Osteoblast (primary cell): ENCODE results near the gene C6orf163. TPM values are rescaled to one million over a fixed set of nuclear protein-coding genes. Genes with fewer than 3 reads are reported as not detected.
"Not testable (repeated sequence)": the region's sequence is repeated elsewhere in the genome, so short reads cannot be mapped to it uniquely, and the experiment has no call there.

ENCODE experiments used
- DNase-seq: peaks from one replicate; pipeline ENCODE4 v3.0.0; 2011; ENCODE audit warnings: low spot score, mixed read lengths; ENCODE audit not compliant: insufficient read length; ENCODE audit errors: missing footprints
- H2AFZ ChIP-seq: 2 replicates; pipeline ENCODE4 v1.6.0; 2011; ENCODE audit warnings: mild to moderate bottlenecking, low read length
- H3K27ac ChIP-seq: 2 replicates; pipeline ENCODE4 v1.5.1; 2011; ENCODE audit warnings: mild to moderate bottlenecking, low read depth, low read length, moderate library complexity
- H3K27me3 ChIP-seq: 2 replicates; pipeline ENCODE4 v1.6.0; 2012; ENCODE audit warnings: mild to moderate bottlenecking, control low read depth, inconsistent platforms, low read length, moderate library complexity; ENCODE audit not compliant: insufficient read depth
- H3K36me3 ChIP-seq: 2 replicates; pipeline ENCODE4 v1.5.1; 2011; ENCODE audit warnings: mild to moderate bottlenecking, low read length, control low read depth, moderate library complexity; ENCODE audit not compliant: insufficient read depth
- H3K4me1 ChIP-seq: 2 replicates; pipeline ENCODE4 v1.5.1; 2011; ENCODE audit warnings: mild to moderate bottlenecking, low read length, control low read depth, moderate library complexity; ENCODE audit not compliant: insufficient read depth
- H3K4me2 ChIP-seq: 2 replicates; pipeline ENCODE4 v1.6.0; 2011; ENCODE audit warnings: mild to moderate bottlenecking, low read length; ENCODE audit not compliant: insufficient read depth
- H3K4me3 ChIP-seq: fragments of 200-600 bp; sonication (generic); 3 replicates; pipeline ENCODE4 v1.5.1; 2012; ENCODE audit warnings: mild to moderate bottlenecking, low read length, inconsistent platforms; ENCODE audit not compliant: insufficient read depth
- H3K79me2 ChIP-seq: 2 replicates; pipeline ENCODE4 v1.6.0; 2012; ENCODE audit warnings: mild to moderate bottlenecking, low read length, control low read depth, inconsistent platforms; ENCODE audit not compliant: insufficient read depth
- H3K9me3 ChIP-seq: 2 replicates; pipeline ENCODE4 v1.5.1; 2011; ENCODE audit warnings: low read depth, low read length, control low read depth
- H4K20me1 ChIP-seq: 2 replicates; pipeline ENCODE4 v1.6.0; 2012; ENCODE audit warnings: mild to moderate bottlenecking, low read length, control low read depth; ENCODE audit not compliant: insufficient read depth
- CTCF ChIP-seq: IDR thresholded peaks from 2 replicates; pipeline ENCODE4 v1.5.1; 2011; ENCODE audit warnings: mild to moderate bottlenecking, low read depth, low read length, moderate library complexity; ENCODE audit errors: extremely low read depth
- total RNA-seq: library from RNA; depleted of rRNA; stranded (reverse); fragments of >200 nt; gene quantifications from 2 replicates; pipeline ENCODE4 v1.2.3, GENCODE V29; 2012

Gene C6orf163
- total RNA-seq: 2.7 and 3.3 TPM in 2 replicates

- Histone ChIP-seq H3K4me3 (no peak within 1 kb of the TSS), H3K9me3 (no peaks in the 10 kb centered on the region), H3K27me3 (no peaks in the 10 kb centered on the region), H3K4me1 (no peaks in the 10 kb centered on the region), H2AFZ (no peak within 1 kb of the TSS), H3K36me3 (no peaks in the 10 kb centered on the region), H3K79me2 (no peaks in the 10 kb centered on the region), H3K4me2 (no peak within 1 kb of the TSS), H4K20me1 (peaks cover 3% of the 10 kb centered on the region), H3K27ac (no peak within 1 kb of the TSS)
- no peak for DNase-seq
- no peak for TF ChIP-seq CTCF
Measured at GRCh38 chr6:87344731-87345130, at the start of gene C6orf163. TSS of gene C6orf163 (plus strand) at chr6:87344813. CDS start at chr6:87345100, 287 bp downstream.

- Histone ChIP-seq H3K79me2 (no peaks in the 10 kb centered on the region), H3K9me3 (no peaks in the 10 kb centered on the region), H3K36me3 (no peaks in the 10 kb centered on the region), H4K20me1 (no peaks in the 10 kb centered on the region), H3K27me3 (peaks cover 3% of the 10 kb centered on the region), H2AFZ (no peak overlapping the region), H3K4me3 (no peak overlapping the region), H3K27ac (no peak overlapping the region), H3K4me1 (no peaks in the 10 kb centered on the region), H3K4me2 (no peak overlapping the region)
- no peak for DNase-seq
- TF ChIP-seq CTCF: no peak
Measured at GRCh38 chr6:87297119-87297518, 47.5 kb upstream of the C6orf163 start.

- DNase-seq, H3K27ac ChIP-seq, H3K79me2 ChIP-seq, H4K20me1 ChIP-seq, H3K4me1 ChIP-seq, H2AFZ ChIP-seq, H3K4me3 ChIP-seq, H3K27me3 ChIP-seq, H3K36me3 ChIP-seq, H3K4me2 ChIP-seq, H3K9me3 ChIP-seq: not testable (repeated sequence)
Measured at GRCh38 chr6:87301277-87301676, 43.3 kb upstream of the C6orf163 start.

- no peak for DNase-seq
- H3K4me3 ChIP-seq: no peak overlapping the region
Measured at GRCh38 chr6:87308970-87309369, 35.6 kb upstream of the C6orf163 start.

More at GRCh38 chr6:87308970-87309369, 35.6 kb upstream of the C6orf163 start:
- Histone ChIP-seq H3K4me2 (no peak overlapping the region), H3K9me3 (no peaks in the 10 kb centered on the region), H4K20me1 (no peaks in the 10 kb centered on the region), H3K27me3 (peaks cover 5% of the 10 kb centered on the region), H3K79me2 (no peaks in the 10 kb centered on the region), H3K27ac (no peak overlapping the region), H3K36me3 (no peaks in the 10 kb centered on the region), H2AFZ (no peak overlapping the region), H3K4me1 (no peaks in the 10 kb centered on the region)
- no peak for TF ChIP-seq CTCF
